Globus pallidus (tissue), 1 donor: ENCODE measurements around the gene AIF1.

Experiments
- DNase-seq: peaks from one replicate; pipeline ENCODE4 v3.0.0-alpha.2; 2015; ENCODE audit warnings: low spot score

The AIF1 gene

DNA sequence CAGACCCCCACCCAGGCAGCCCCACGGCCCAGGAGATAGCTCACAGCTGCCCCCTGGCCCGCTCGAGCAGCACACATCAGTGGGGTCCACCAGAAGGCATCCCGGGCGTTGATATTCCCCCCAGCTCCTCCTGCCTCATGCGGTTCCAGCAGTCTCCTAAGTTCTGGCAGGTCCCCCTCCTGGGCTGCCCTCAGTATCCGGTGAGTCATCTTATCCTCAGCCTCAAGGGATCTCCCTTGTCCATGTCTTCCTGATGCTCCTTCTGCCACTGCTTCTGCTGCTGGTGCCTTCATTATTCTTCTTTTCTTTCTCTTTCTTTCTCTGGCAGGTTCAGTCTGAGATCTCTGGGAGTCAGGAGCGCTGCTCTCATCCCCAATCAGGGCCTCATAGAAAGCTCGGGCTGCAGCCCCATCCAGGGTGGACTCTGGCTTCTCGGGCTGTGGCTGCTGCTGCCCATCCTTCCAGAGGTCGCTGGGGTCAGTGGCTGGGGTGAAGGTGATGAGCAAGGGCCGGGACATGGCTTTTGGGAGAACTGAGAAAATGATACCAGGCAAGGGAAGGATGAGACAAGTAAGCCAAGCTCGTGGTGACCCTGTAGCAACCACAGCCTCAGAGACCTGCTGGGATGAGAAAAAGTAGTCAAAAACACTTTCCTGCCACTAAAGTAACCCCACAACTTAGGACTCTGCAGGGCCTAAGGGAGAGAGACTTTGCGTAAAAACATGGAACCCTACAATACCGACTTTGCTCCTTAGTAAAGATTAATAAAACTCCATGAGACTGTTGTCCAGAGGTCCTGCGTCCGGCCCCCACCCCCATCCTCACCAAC lies 49.1 kb downstream of the AIF1 start:
- DNase-seq, result no peak

DNA sequence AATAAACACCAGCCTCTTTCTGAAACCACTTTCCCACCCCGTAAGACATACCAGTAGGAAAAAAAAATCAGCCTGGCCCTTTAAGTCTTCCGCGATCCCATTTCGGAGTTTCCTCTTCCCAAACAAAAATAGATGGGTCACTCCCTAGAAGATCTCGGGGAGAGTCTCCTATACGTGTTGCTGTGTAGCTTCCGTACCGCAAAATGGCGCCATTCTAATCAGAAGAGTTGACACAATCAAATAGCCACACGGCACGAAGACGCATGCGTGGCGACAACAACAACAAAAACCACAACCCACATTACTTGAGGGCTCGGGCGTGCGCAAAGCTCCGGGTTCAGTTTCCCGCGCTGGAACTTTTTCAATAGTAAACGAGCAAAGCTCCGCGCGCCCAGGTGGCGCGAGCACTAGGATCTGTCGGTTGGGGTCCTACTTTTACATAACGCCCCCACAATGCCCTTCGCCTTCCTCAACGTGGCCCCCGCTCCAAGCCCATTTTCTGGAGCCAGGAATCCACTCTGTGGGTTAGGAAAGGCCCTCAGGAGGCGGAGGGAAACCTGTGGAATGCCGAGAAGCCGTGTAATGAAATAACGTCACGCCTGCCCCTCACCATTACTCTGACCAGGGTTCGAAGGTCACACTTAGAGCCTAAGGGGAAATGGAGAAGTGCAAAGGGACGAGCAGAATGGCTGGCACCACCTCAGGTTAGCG lies 49.9 kb downstream of the AIF1 start, which contains the start of gene GPANK1:
Gene GPANK1, minus strand, starts transcription at position 208 of the 711 bp plus-strand sequence. CDS start 519 bp downstream, outside the sequence.
- peak; percentile 94 for DNase-seq

DNA sequence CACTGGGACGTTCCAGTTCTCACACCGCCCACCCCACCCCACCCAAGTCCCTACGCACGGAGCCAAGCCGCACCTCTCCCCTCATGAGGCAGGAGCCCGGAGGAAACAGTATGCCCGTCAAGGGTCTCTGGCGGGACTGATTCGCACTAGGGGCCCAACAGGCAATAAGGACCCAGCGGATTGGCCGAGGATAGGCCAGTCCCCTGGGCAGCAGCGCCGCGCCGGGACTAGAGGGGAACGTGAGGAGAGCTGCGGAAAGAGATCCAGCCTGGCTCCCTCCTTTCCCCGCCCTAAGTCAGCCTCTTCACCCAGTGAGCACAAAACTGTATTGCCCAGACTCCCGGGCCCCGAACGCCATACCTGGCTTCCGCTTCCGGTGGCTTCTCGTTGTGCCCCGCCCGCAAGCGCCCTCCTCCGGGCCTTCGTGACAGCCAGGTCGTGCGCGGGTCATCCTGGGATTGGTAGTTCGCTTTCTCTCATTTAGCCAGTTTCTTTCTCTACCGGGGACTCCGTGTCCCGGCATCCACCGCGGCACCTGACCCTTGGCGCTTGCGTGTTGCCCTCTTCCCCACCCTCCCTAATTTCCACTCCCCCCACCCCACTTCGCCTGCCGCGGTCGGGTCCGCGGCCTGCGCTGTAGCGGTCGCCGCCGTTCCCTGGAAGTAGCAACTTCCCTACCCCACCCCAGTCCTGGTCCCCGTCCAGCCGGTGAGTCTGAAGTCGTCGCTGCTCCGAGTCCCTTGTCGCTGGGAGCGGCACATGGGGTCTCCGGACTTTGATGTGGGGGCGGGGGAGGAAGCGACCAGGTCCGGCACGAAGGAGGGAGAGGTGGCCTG lies 50.7 kb downstream of the AIF1 start, which contains the start of gene CSNK2B:
Gene CSNK2B, plus strand, starts transcription at position 580 of the 836 bp plus-strand sequence. CDS start 752 bp downstream, outside the sequence.
- peak; percentile 99 for DNase-seq

DNA sequence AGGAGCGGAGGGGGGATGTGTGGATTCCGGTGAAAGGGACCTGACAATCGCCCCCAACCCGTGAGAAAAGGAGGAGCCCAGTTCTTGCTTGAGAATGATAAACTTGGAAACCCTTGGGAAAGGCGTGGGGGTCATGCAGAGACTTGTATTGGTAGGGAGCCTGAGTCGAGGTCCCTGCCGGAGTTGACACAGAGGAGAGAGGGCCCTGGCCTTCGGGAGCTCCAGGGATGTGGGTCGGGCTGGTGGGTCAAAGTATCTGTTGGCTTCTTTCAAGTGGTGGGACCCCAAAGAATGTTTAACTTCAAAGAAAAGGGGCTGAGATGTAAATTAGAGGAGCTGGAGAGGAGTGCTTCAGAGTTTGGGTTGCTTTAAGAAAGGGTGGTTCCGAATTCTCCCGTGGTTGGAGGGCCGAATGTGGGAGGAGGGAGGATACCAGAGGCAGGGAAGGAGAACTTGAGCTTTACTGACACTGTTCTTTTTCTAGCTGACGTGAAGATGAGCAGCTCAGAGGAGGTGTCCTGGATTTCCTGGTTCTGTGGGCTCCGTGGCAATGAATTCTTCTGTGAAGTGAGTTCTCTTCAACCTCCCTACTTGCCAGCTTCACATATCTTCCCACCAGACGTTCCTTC lies 51.4 kb downstream of the AIF1 start:
- DNase-seq, result no peak
